Measurements from ENCODE around the gene PAK5. TPM values are rescaled to one million over a fixed set of nuclear protein-coding genes. Genes with fewer than 3 reads are reported as not detected.

PAK5 gene
- total RNA-seq, 1 experiment from 2014 or later: not detected

DNA sequence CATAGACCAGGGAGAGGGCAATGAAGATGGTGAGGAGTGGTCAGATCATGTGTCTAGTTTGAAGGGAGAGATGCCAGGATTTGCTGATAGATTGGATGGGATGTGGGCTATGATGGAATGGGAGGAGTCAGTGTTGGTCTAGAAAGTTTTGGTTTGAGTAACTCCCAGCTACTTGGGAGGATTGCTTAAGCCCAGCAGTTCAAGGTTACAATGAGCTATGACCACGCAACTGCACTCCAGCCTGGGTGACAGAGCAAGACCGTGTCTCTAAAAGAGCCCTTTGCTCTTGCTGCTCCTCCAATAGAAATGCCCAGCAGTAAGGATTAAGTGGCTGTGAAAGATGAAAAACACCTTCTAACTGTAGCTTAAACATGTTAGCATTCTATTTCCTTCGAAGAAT is 342.7 kb downstream of the PAK5 start:
- DNase-seq (ENCODE audit: low read depth): no peak

GRCh38 chr20:9495701-9496100 is 343.2 kb downstream of the PAK5 start:
- no peak for DNase-seq (ENCODE audit: low read depth)

DNA sequence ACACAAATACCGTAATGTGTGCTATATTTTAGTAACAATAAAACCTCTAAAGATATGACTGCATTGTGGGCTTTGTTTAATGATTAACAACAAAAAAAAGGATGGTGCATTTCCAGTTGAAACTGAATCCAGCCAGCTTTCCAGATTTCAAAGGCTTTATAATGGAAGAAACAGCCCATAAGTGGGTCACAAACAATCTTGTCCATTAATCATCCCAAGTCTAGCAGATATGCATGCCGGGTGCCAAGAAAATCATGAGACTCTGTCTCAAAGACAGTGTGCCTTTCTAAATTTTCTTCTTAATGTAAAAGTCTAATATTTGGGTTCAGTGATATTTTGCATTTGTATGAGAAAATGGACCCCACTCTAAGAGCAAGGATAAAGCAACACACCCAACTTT is 345.1 kb downstream of the PAK5 start:
- no peak for DNase-seq (ENCODE audit: low read depth)

DNA sequence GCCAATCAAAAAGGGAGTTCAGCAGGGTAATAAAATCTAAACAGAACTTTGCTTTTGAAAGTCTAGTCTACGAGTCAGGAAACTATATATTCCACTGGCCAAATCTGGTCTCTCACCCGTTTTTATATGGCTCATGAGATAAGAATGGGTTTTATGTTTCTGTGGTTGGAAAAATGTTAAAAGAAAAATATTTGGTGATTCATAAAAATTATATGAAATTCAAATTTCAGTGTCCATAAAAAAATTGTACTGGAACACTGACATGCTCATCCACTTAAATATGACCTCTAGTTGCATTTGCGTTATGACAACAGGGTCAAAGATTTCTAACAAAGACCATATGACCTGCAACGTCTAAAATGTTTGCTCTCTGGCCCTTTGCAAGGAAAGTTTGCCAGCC is 346.8 kb downstream of the PAK5 start:
- DNase-seq (ENCODE audit: low read depth): no peak

DNA sequence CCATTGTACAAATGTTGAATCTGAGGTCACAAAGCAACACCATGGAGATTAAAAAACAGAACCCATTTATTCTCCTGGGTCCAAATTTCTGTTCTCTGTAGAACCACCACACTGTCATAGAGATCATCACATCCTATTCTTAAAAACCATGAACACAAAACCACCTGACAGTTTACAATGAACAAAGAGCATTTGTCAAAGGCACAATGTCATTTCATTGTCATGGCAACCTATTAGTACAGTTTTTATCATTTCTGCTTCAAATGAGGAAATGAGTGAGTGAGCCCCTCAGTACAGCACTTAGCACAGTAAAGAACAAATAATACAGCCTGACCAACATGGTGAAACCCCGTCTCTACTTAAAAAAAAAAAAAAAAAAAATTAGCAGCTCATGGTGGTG is 347.6 kb downstream of the PAK5 start:
- DNase-seq (ENCODE audit: low read depth): no peak

DNA sequence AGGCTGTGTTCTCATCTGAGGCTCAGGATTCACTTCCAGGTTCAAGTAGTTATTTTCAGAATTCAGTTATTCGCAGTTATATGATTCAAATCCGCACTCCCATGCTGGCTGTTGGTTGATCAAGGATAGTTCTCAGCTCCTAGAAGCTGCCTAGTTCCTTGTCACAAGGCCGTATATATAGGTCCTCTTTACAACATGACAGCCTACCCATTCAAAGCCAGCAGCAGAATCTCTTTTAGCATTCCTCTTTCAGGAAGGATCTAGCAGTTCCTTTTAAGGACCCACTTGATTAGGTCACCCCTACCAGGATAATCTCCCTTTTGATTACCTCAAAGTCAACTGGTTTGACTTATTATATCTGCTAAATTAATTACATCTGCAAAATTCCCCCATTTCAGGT is 348.2 kb downstream of the PAK5 start:
- no peak for DNase-seq (ENCODE audit: low read depth)

DNA sequence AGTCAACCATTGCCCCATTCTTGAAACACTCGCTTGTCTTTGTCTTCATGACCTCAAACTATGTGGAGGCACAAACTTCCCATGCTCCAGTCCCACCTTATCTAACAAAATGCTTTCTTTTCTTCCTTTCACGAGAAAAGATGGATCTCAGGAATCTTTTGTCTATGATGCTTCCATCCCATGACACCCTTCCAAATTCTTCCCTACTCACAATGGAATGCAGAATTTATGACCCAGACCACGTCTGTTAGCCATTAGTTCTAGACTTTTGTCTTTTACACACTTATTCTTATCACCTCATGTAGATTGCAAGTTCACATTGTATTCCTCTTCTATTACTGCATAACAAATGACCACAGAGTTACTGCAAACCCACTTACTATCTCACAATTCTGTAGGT is 348.7 kb downstream of the PAK5 start:
- DNase-seq (ENCODE audit: low read depth): no peak

DNA sequence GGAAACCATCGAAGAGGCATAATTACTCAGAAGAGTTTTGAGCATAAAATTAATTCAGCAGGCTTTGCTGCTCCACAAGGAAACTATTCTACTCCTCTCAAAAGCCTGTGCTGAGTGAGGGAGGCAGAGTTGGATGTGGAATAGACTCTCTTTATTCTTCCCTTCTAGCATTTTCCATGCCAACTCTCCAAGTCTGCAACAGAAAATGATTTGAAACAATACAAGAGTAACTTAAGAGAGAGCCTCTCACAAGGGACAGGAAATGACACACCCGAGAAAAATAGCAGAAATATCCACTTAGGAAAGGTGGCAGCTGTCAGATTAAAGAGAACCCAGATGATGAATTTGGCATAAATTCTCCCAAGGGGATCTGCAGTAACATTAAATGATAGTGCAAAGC is 350.8 kb downstream of the PAK5 start:
- DNase-seq (ENCODE audit: low read depth): peak; percentile 54

Other genes with a start within 250 kb of the PAK5 start
- 9.7 and 11.4 TPM in 2 replicates for gene ANKEF1, start 195.9 kb upstream of the PAK5 start, total RNA-seq (2014; rRNA removed; shearing (Covaris generic))

Data from RPMI7951 (cell line).